Pancreas (tissue), 10 donors: Measurements from ENCODE around the gene P2RY12. TPM values are rescaled to one million over a fixed set of nuclear protein-coding genes. Genes with fewer than 3 reads are reported as not detected.
"Not testable (repeated sequence)": the region's sequence is repeated elsewhere in the genome, so short reads cannot be mapped to it uniquely, and the experiment has no call there.

Experiments
- ATAC-seq, 4 donors: fragments of 200-7000 bp; cut with Tn5 transposase; one replicate each; pipeline versions ENCODE4 v1.8.0 to v1.9.1; 2020; ENCODE audit warnings: mild to moderate bottlenecking in 4 of 4, moderate library complexity in 4 of 4
- DNase-seq, 6 donors: peaks; one replicate each; pipeline ENCODE4 v3.0.0-alpha.2; 2020
- FAIRE-seq: peaks from 2 replicates; lab custom pipeline; 2012; peaks lifted over from hg19 to GRCh38; lab: Jason Lieb, UNC
- H3K27ac ChIP-seq, 4 donors: fragments of 200-600 bp; sonication (generic); 1 replicate in 3 of 4; 2 replicates in 1 of 4; pipeline versions ENCODE4 v1.5.0 to v1.8.0; 2020
- H3K27me3 ChIP-seq, 4 donors: fragments of 200-600 bp; one replicate each; pipeline ENCODE4 v1.8.0; 2021
- H3K36me3 ChIP-seq, 3 donors: fragments of 200-600 bp; sonication (generic) in 1 of 3; one replicate each; pipeline versions ENCODE4 v1.5.0 to v1.8.0; 2020 to 2021
- H3K4me1 ChIP-seq, 3 donors: fragments of 200-600 bp; one replicate each; pipeline ENCODE4 v1.8.0; 2021
- H3K4me3 ChIP-seq, 4 donors: fragments of 200-600 bp; sonication (generic) in 2 of 4; one replicate each; pipeline versions ENCODE4 v1.5.0 to v1.8.0; 2020 to 2021
- H3K9me3 ChIP-seq, 4 donors: fragments of 200-600 bp; one replicate each; pipeline ENCODE4 v1.8.0; 2021
- WGBS, 2 donors: extraction: QIAGEN DNeasy Blood & Tissue Kit; methylation state at CpG; one replicate each; pipeline ENCODE4 v1.1.7; 2013; 5-methylcytosine and 5-hydroxymethylcytosine counted together
- intact Hi-C, 3 donors: fragments of 100-400 bp; cut with DNase I; formaldehyde crosslinking; loops; one replicate each; pipeline versions ENCODE4 v1.11.1 to v1.14.2; 2022
- polyA plus RNA-seq, 2 donors: library from polyadenylated mRNA; stranded (reverse); fragments of 200-250 nt; gene quantifications; one replicate each; pipeline ENCODE4 v1.2.3, GENCODE V29; 2013
- total RNA-seq, 6 donors: library from RNA; stranded (reverse); fragmentation: NEBNext Ultra II Directional in 4 of 6; extraction: Animal tissue kit (Norgen Biotek cat#: 25700) in 4 of 6; gene quantifications; one replicate each; pipeline versions ENCODE4 v1.2.1 to v1.2.4, GENCODE V29; 2021 to 2023
- TF ChIP-seq, protein P1 (sequence below), 4 donors: fragments of 200-600 bp; sonication (generic) in 3 of 4; IDR thresholded peaks; one replicate each; pipeline versions ENCODE4 v1.5.0 to v1.8.0; 2021; ENCODE audit warnings: antibody characterized with exemption in 4 of 4
- donor health status: healthy with polysubstance abuse.
- donor health status: DM: no; HTN: no; CAD: no; lungs with moderate emphysema.
- donor health status: DM: no; HTN: no; CAD: no.
- donor health status: control.
- donor health status: control.
- donor health status: Bipolar disorder and iron deficiency.
- donor health status: DM: yes; HTN: yes; CAD: no.
- donor health status: DM: no; HTN: no; CAD: no.
- donor health status: DM: no; HTN: no; CAD: no.
- donor health status: DM: yes; HTN: yes; CAD: no.

The P2RY12 gene
- total and polyA plus RNA-seq, 8 donors = 0.19 to 3.0 (median 0.33) TPM; not detected in 1

DNA sequence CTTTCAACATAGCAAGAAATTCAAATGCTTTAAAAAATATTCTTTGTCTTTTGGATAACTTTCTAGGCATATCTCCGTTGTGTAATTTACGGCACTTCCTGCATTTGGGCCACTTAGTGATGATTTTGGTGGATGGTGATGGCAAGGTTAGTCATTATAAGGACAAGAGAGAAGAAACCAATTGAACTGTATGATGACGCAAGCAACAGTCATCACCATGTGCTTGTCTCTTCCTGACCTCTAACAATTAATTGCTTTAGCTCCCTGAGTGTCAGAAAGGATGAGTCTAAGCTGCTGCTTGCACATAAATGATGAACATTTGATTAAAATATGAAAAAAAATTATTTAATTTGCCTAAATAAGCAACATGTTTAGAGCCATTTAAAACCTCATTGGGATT is 11.3 kb upstream of the P2RY12 start:
- no peaks in the 10 kb centered on the region for H3K9me3 ChIP-seq
- no peaks in the 10 kb centered on the region for H3K36me3 ChIP-seq
- no peaks in the 10 kb centered on the region for H3K4me1 ChIP-seq
- FAIRE-seq (no peak), DNase-seq (no peak), ATAC-seq (no peak)
- intact Hi-C loops = no loop called here
- WGBS, 2 donors = 92 to 97% methylated on average over 3 of the region's 3 CpGs
- no peaks in the 10 kb centered on the region for H3K27me3 ChIP-seq
- no peak overlapping the region for H3K27ac ChIP-seq
- TF ChIP-seq, protein P1, sequence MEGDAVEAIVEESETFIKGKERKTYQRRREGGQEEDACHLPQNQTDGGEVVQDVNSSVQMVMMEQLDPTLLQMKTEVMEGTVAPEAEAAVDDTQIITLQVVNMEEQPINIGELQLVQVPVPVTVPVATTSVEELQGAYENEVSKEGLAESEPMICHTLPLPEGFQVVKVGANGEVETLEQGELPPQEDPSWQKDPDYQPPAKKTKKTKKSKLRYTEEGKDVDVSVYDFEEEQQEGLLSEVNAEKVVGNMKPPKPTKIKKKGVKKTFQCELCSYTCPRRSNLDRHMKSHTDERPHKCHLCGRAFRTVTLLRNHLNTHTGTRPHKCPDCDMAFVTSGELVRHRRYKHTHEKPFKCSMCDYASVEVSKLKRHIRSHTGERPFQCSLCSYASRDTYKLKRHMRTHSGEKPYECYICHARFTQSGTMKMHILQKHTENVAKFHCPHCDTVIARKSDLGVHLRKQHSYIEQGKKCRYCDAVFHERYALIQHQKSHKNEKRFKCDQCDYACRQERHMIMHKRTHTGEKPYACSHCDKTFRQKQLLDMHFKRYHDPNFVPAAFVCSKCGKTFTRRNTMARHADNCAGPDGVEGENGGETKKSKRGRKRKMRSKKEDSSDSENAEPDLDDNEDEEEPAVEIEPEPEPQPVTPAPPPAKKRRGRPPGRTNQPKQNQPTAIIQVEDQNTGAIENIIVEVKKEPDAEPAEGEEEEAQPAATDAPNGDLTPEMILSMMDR (IDR thresholded peaks at IDR 0.05) = no peak
- no peak overlapping the region for H3K4me3 ChIP-seq

DNA sequence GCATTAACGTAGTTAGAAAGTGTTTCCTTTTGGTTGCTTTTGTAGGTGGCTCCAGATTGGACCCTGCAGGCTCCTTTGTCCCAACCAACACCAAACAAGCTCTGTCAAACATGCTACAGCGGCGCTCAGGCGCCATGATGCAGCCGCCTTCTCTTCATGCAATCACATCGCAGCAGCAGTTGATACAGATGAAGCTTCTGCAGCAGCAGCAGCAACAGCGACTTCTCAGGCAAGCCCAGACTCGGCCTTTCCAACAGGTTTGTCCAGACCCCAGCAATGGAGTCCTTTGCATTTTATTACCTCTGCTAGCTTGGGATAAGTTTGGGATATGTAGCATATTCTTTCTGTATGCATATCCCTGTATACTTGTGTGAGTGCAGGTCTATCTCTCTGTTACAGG is 10.1 kb upstream of the P2RY12 start:
- WGBS, 2 donors = 77 to 82% methylated on average over 8 of the region's 8 CpGs
- no peaks in the 10 kb centered on the region for H3K4me1 ChIP-seq
- intact Hi-C loops = no loop called here
- no peak for FAIRE-seq
- ATAC-seq = no peak
- H3K27ac ChIP-seq = no peak overlapping the region
- DNase-seq = no peak
- no peaks in the 10 kb centered on the region for H3K36me3 ChIP-seq
- no peak overlapping the region for H3K4me3 ChIP-seq
- H3K9me3 ChIP-seq = no peaks in the 10 kb centered on the region
- no peaks in the 10 kb centered on the region for H3K27me3 ChIP-seq
- TF ChIP-seq, protein P1 (IDR thresholded peaks at IDR 0.05) = no peak

DNA sequence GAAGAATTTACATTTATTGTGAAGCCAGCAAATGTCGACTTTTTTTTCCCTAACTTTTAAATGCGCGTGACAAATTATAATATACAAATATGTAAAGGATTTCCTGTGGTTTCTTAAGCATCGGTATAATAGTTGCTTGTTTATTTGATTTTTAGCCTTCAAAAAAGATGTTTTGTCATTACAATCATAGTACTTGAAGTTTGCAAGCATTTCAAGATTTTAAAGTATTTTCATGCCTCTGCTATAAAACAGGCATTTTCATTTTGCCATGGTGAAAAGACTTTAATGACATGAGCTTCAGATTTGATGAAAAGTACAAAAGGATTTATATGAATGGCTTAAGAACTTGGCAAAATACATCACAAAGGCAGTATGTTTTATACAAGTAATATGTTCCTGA is 9.4 kb upstream of the P2RY12 start:
- ATAC-seq = no peak
- intact Hi-C loops = no loop called here
- Histone ChIP-seq H3K9me3 (no peaks in the 10 kb centered on the region), H3K36me3 (no peaks in the 10 kb centered on the region), H3K27me3 (no peaks in the 10 kb centered on the region), H3K4me3 (no peak overlapping the region), H3K4me1 (no peaks in the 10 kb centered on the region), H3K27ac (no peak overlapping the region)
- TF ChIP-seq, protein P1 (IDR thresholded peaks at IDR 0.05) = no peak
- 59 to 60% methylated on average over 4 of the region's 4 CpGs for WGBS, 2 donors
- FAIRE-seq = no peak
- DNase-seq = no peak

DNA sequence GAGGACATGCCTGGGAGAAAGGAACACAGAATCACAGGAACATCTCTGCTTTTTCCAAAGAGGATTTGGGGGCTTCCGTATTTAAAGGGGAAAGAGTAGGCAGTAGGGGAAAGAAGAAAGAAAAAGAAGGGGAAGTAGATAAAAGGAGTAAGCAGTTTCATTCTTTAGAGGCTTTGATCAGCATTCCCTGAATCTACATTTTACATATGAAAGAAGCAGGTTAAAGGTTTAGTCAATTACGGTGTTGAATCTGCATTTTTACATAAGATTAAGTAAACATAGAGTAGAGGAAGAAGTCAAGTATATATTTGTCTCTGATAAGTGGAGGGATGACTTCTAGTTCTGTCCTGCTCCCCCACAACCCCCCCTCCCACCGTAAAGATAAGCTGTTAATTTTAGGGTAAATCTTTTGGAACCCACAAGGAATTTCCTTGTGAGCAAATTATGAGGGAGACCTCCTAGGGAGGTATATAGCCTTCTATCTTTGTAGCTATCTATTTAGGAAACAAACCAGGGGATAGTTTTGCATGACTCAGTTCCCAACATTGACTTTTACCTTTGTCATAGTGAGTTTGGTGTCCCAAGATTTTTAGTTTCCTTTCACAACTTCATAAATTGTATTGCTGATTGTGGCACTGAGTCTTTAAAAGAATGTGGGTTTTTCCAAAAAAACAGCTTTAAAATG is 8.7 kb upstream of the P2RY12 start:
- WGBS, 2 donors = 42 to 45% methylated on average over 3 of the region's 3 CpGs
- Histone ChIP-seq H3K27ac (no peak overlapping the region), H3K36me3 (no peaks in the 10 kb centered on the region), H3K9me3 (no peaks in the 10 kb centered on the region), H3K4me1 (no peaks in the 10 kb centered on the region), H3K27me3 (no peaks in the 10 kb centered on the region), H3K4me3 (no peak overlapping the region)
- intact Hi-C loops = no loop called here
- no peak for DNase-seq
- no peak for FAIRE-seq
- TF ChIP-seq, protein P1 (IDR thresholded peaks at IDR 0.05) = no peak
- ATAC-seq = no peak

DNA sequence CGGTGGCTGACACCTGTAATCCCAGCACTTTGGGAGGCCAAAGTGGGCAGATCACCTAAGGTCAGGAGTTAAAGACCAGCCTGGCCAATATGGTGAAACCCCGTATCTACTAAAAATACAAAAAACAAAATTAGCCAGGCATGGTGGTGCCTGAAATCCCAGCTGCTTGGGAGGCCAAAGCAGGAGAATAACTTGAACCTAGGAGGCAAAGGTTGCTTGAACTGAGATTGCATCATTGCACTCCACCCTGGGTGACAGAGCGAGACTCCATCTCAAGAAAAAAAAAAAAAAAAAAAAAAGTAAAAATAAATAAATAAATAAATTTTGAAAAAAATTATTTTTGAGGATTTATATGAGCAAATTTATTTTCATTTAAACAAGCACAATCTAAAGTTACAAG is 7.6 kb upstream of the P2RY12 start:
- H3K36me3 ChIP-seq, H3K9me3 ChIP-seq, FAIRE-seq, intact Hi-C loops, H3K4me1 ChIP-seq, H3K27ac ChIP-seq, H3K4me3 ChIP-seq, H3K27me3 ChIP-seq, DNase-seq, ATAC-seq: not testable (repeated sequence)
- 92 to 98% methylated on average over 3 of the region's 3 CpGs for WGBS, 2 donors
